GM18907 (cell line): ENCODE data around the gene TRAF5.

ENCODE experiments used
- ATAC-seq: cut with Tn5 transposase; IDR thresholded peaks from one replicate; pipeline ENCODE4 v1.9.1; 2021; ENCODE audit warnings: mild to moderate bottlenecking, moderate library complexity; ENCODE audit not compliant: unreplicated experiment

The TRAF5 gene

GRCh38 chr1:211420389-211420788 is 93.8 kb downstream of the TRAF5 start:
- ATAC-seq: no peak

DNA sequence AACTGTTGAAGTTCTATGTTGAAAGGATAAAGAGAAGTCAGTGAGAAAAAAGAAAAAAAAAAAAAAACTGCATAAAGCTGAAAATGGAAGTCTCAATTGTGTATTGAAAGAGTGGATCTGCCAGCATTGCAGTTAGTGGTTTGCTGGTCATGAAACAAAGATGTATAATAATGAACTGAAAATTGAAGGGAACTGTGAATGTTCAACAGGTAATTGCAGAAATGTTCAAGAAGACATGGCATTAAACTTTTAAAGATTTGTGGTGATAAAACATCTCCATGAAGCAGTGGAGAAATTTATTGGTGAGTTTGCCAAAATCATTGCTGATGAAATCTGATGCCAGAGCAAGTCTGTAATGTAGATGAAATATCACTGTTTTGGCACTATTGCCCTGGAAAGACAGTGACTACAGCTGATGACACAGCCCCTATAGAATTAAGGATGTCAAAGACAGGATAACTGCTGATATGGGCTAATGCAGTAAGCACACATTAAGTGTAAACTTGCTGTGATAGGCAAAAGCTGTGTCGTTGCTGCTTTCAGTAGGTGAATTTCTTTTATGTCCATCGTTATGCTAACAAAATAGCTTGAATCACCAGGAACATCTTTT is 94.3 kb downstream of the TRAF5 start:
- no peak for ATAC-seq

DNA sequence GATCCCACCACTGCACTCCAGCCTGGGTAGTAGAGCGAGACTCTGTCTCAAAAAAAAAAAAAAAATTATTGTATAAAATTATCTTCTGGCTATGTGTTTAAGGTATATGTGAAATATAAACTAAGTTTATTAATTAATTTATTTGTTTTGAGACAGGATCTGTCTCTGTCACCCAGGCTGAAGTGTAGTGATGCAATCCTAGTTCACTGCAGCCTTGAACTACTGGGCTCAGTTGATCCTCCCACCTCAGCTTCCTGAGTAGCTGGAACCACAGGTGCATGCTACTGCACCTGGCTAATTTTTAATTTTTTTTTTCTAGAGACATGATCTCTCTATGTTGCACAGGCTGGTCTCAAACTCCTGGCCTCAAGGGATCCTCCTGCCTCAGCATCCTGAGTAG is 97.4 kb downstream of the TRAF5 start:
- no peak for ATAC-seq
